Stimulated activated CD8-positive, alpha-beta memory T cell treated with anti-CD3 and anti-CD28 coated beads, Interleukin-15, amount 100 ng/mL, for 48 hours (primary cell): ENCODE measurements around the gene ABCA9.

Experiments used
- DNase-seq, 2 donors: peaks; one replicate each; pipeline ENCODE4 v3.0.0-alpha.2; 2020; ENCODE audit warnings: low read depth in 2 of 2

ABCA9 gene

DNA sequence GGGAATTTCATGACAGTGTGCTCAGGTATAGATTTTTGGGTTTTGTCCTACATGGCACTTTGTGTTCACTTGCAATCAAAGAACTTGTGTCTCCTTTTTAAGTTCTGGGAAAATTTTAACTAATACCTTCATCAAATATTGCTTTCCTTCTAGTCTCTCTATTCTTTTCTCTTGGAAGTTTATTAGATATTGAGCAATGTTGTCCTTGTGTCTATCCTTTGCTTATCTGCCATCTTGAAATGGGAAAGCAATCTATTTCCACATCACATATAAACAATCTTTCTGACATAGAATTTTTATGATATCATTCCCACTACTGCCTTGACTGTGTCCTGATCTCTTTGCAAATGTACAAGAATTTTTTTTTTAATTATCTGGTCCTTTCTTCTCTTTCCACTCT lies 4.4 kb upstream of the ABCA9 start:
- no peak for DNase-seq

DNA sequence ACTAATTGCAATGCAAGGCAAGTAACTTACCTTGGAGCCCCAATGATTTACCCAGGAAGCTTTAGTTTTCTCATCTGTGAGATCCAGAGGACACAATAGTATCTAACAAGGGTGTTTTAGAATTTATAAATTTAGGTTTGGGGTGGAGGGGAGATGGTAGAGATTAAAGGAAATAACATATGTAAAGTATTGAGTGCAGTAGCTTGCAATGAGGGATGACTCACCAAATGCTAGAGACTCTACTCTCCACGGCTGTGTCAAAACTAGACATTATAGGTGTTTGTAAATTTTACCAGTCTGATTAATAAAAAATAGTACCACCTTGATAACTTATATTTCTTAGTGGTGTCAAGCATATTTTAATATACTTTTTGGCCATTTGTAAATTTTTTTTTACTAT lies 3.7 kb upstream of the ABCA9 start:
- DNase-seq = no peak

DNA sequence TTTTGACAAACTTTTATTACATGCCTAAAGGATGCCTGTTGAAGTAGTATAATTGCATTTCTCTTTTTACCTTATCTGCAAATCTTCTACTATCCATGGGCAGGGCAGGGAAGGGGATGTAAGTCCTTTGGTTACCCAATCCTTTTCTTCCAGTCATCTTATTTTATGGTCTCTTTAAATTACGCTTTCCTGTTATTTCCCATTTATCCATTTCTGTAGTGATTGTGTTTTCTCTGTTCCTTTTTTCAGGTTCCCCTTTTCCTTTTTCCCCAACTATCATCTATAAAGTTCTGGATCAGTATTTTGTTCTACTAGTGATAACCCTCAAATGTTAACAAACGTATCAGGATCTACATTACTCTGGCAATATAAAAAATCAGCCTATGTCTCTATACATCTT lies 3.3 kb upstream of the ABCA9 start:
- DNase-seq = no peak

DNA sequence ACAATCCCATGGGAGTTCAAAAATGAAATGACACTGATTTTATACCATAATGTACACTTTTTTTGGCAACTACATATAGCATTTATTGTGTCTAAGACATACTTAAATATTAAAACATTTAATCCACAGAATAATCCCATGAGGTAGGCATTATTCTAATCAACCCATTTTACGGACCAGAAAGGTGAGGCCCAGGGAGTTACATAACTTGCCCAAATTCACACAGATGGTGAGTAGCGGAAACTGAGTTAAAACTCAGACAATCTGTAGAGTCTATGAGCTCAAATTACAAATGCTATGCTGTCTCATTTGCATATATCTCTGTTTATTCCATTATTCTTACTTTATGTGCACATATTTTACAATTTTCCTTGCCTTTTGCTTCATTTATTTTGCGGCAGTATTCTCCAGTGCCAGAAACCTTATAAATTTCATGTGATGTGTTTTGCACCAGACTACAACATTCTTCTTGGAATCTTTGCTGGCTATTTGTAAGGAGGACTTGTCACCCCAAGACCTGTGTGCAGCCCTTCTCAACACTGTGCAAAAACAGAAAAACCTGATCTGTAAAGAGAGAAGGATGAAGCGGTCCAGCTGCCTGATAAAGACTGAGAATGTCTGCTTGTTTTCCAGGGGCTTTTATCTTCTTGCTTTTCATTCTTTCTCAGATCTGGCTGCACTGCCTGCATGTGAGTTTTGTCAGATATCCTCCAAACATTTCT lies 2.3 kb upstream of the ABCA9 start:
- no peak for DNase-seq

DNA sequence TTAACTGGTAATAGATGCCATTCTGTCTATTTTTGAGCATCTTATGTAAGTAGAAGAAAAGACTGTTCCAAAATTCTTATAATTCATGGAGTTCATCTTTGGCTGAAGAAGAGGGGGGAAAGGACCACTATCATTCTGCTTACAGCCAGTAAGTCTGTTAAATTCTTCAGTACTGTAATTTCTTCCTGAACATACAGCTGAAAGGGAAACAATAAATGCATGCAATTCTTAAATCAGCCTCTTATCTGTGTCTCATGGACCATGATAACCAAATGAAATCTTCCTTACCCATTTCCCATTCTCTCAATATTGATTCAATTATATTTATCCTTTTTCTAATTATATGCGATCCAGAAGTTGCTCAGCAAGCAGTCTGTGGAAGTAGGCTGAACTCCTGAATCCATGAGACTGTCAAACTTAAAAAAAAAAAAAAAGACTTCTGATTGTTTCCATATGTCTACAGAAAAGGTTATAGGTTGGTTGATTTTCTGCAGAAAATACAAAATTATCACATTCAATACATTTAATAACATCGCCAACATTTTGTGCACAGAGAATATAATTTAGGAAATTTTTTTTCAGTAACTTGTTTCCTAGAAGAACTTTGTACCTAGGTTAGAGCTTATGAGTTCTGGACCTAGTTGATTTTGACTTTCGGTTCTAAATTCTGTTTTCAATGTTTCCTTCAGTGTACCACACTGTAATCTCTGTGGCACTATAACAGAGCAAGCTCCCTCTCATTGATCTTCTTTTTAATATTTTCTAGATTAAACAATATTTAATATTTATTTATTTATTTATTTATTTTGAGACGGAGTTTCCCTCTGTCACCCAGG lies 1.2 kb upstream of the ABCA9 start:
- DNase-seq = no peak

DNA sequence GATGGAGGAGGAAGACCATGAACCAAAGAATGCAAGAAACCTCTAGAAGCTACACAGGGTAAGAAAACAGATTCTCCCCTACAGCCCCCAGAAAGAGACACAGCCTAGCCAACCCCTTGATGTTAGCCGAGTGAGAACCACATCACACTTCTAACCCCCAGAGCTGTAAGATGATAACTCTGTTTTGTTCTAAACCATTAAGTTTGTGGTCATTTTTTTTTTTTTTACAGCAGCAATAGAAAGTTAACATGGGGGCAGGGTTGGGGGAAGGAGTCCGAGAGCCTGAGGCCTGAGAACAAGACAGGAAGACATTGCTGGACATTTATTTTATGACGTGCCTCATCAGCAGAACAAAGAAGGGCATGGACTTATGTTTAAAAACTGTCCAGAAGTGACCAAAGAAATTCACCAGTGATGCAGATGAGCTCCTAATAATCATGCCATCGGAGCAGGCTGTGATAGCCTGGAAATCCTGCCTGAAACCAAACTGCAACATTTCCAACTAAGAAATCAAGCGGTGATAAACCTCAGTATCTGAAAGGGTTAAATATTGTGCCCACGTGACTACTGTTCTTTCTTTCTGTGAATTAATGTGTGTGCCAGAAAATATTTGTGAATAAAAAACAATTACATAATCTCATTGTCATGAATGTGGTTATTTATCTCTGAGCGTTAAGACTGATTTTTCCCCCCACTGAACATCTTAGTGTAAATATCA lies 1.1 kb downstream of the ABCA9 start:
- no peak for DNase-seq

DNA sequence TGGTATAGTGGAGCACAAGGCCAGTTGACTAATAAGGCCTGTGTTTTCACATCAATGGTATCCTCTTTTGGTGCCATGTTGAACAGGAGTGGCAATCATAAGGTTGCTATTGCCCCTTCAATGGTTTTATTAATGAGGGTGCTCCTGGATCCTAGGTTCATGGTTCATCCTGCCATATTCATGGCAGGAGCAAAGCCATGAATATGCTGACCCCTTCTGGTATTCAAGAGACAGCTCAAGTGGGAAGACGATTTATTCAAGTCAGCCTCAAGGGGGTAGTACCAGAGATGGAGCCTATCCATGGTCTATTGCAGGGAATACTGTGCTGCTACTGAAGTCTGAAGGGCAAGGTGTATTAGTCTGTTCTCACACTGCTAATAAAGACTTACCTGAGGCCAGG lies 2.6 kb downstream of the ABCA9 start:
- DNase-seq = no peak

DNA sequence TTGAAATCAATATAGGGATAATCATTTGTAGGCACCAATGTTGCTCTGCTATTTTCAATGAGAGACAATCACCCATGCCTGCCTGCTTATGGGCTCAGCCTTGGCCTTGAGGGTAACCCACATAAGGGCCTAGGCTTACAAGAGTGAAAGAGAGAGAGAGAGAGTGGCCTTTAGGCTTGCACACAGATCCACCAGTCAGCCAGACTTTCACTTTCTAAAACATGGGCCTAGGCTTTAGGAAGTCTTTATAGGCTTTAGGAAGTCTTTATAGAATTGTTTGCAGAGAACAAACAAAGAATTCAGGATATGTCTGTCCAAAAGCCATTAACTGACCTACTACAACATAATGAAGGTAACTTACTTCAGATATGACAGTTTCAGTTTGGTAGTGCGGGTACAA lies 3.4 kb downstream of the ABCA9 start:
- DNase-seq = no peak

DNA sequence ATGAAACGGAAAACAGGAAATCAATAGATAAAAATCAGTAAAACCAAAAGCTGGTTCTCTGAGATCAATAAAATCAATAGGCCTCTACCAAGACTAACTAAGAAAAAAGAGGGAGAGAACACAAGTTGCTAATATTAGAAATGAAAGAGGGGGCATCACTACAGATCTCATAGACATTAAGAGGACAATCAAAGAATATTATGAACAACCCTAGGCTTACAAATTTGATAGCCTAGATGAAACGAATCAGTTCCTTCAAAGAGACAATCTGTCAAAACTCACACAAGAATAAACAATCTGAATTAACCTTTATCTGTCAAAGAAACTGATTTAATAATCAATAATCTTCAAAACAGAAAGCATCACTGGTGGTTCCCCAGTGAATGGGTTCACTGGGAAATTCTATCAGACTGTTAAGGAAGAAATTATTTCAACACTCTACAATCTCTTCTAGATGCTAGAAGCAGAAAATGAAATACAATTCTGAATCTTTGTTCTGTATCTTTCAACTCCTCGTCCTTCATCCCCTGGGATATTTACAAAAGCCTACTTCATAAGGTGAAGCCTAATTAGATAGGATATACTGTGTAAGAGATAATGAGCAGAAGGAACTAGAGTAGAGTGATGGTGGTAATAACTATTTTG lies 4.4 kb downstream of the ABCA9 start:
- DNase-seq = no peak

DNA sequence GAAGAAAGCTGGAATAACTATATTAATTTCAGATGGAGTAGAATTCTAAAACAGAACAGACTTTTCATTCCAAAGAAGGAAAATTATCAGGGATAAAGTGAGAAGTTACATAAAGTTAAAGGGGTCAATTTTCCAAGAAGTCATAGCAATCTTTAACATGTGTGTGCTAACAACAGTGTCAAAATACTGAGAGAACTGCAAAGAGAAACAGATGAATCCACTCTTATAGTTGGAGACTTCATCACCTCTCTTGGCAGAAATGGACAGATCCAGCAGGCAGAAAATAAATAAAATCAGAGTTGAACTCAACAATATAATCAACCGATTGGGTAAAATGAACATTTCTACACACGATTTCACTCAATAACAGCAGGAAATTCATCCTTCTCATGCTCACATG lies 5.4 kb downstream of the ABCA9 start:
- no peak for DNase-seq

DNA sequence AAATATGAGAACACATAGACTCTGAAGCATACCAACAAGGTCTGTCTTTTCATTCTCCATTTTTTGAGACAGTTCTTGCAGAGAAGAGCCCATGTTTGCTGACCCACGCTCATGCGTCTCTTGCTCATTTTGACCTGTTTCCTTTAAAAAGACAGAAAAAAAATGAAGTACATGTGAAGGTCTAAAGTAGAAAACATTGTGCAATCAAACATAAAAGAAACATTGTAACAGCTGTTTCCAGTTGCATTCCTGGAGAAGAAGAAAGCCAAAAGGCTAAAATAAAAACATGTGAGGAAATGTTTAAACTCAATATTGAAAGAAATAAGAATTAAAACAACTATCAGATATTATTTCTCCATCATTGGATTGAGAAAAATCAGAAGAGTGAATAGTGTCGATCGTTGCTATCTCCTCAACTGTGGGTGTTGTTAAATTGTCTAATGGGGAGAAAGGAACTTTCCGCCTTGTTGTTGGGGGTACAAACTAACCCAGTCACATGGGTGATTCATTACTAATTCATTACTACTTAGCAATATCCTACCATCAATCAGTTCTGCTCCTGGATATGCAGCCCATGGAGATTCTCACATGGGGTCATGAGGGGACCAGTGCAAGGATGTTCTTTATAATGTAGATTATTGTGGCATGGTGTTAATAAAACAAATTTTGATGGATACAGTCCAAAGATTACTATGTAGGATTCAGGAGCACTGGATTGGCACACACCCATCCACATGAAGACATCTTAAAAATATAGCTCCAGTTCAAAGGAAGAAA lies 9.5 kb downstream of the ABCA9 start:
- no peak for DNase-seq

DNA sequence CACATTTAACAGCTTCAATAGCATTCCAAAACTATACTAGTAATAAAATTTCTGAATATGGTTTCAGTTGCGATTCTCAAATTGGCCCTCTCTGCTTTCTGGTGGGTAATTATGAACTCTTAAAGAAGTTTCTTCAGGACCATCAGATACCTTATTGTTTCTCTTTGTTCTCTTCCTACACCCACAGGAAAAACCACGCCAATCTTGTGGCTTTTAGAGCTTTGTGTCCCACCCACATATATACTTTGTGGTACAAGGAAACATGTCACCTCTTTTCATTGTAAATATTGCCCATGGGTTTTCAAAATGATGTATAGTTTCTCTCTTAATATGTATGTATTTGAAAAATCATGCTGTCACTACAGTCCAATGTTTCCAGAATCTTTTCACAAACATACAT lies 12.1 kb downstream of the ABCA9 start:
- no peak for DNase-seq

DNA sequence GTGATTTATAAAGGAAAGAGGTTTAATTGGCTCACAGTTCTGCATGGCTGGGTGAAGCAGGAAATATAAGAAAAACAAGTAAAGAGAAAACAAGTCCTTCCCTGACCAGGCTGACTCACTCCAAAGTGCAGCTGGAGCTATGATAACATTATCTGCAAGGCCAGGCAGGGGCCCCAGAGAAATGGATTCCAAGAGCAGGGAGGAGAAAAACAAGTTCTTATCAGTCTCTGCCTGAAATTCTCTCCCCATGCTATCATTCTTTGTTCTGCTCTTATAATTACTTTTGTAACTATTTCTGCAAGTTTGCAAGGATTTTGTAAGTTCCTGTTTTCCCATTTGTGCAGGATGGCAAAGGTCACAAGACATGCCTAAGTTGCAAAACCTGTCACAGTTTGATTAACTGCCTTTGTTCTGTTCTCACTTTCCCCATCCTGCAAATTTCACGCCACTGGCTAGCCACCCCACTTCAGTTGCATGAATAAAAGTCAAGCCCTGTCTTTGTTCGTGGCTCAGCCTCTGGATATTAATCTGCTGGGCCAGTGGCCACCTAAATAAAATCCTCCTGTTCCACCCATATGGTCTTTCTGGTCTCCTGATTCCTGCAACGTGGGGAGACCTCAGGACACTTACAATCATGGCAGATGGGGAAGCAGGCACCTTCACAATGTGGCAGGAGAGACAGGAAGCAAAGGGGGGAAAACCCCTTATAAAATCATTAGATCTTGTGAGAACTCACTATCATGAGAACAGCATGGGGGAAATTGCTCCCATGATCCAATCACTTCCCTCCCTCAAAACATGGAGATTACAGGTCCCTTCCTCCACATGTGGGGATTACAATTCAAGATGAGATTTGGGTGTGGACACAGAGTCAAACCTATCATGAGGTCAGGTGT lies 13.1 kb downstream of the ABCA9 start:
- no peak for DNase-seq

DNA sequence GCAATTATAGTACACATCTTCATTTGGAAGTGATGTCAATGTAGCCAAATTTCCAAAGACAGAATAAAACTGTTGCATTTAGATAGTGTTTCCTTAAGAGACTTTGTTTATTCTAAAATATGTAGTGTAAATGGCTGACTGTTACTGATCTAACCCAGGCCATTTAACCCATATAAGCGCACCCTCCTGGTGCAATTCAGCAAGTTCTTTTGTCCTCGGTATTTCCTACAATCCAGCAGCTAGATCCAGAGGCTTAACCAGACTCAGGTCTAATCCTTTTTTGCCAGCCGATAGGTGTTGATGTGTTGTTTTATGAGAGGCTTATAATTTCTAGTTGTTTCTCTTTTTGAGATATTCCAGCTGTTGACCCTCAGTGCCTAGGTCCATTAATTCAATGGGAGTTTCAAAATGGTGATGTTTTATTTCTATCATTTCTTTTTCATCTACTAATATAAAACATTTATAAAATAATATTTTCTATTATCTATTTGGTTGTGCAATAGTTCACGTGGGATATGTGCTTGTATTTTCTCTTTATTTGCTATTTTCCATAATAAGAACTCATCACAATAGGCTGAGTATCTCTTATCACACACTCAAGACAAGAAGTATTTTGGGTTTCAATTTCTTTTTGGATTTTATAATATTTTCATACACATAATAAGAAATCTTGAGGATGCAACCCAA lies 14.5 kb downstream of the ABCA9 start:
- no peak for DNase-seq

DNA sequence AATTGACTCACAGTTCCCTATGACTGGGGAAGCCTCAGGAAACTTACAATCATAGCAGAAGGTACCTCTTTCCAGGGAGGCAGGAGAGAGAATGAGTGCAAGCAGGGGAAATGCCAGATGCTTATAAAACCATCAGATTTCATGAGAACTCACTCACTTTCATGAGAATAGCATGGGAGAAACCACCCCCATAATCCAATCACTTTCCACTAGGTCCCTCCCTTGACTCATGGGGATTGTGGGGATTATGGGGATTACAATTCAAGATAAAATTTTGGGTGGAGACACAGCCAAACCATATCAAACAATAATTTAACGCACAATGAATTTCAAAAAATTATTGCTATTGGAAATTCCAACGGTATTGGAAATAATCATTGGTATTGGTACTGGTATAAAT lies 15.1 kb downstream of the ABCA9 start:
- no peak for DNase-seq

DNA sequence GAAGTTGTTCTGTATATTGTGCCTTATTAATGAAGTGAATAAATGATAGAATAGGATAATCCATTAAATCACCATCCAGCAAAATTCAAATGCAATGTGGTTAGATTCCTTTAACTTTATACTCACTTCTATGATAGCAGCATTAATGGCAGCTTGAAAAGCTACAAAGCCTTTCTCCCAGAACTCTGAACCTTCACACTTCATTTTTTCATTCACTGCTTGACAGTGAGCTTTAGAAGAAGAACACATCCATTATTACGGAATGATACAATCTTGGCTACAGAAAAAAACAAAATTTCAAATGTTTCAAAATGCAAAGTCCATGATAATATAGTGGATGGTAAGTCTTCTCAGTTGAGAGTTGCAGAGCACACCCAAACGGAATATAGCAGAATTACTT lies 16.4 kb downstream of the ABCA9 start:
- no peak for DNase-seq

DNA sequence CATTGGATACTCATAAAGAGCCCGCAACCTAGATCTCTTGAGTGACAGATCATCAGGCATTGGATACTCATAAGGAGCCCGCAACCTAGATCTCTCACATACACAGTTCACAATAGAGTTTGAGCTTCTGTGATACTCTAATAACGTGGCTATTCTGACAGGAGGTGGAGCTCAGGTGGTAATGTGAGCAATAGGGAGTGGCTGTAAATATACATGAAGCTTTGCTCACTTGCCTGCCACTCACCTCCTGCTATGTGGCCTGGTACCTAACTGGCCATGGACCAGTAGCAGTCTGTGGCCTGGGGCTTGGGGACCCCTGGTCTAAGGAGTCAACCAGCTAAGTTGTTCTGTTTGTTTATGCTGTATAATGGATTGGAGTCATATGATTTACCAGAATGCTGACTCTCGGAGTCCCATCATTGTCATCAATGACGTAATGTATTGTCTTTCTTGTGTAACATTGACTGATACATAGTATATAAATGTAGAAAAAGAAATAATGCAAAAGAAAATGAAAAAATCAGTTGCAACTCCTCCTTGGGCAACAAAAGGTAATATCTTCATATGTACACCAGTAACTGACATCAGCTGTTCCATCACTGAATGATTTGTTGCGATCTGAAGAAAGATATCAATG lies 17.5 kb downstream of the ABCA9 start:
- DNase-seq = no peak

DNA sequence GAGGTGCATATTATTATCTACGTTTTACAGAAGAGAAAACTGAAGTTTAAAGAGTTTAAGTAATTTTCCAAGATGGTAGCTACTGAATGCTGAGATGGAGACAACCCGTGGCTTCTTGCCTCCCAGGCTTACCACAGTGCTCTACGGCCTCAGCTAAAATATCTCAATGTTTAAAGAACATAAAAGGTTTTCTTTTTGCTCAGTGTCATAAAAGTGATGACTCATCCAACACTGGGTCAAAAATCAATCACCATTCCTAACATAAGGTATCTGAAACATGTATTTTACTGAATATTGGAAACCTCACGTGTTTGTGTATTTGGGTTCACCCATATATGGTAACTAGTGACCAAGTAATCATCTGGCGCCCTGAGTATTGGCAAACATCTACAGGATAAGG lies 18.4 kb downstream of the ABCA9 start:
- no peak for DNase-seq

DNA sequence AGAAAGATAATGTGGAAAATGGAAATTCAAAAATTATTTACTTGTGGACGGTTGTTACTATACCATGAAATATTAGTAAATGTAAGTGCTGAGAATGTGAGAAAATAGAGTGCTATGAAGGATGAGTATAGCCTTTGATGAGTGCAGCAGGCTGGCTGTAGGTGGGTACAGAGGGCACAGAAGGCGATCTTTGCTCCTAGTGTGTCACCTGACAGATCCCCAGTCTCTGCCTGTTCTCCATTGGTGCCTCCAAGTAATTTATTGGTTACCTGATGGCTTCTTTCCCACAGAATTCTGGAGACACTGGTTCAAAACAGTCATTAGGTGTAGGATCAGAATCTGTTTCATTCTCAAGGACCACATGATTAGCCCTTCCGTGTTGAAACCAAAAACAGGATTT lies 28.9 kb downstream of the ABCA9 start:
- DNase-seq = no peak
